HepG2 (cell line): ENCODE data around the gene HIPK2.

Experiments used
- KLF6 ChIP-seq: IDR thresholded peaks from 2 replicates; pipeline ENCODE4 v1.8.0; 2016; ENCODE audit warnings: missing biosample characterization, missing genetic modification reagents
- MEIS2 ChIP-seq: sonication (generic); formaldehyde crosslinking; IDR thresholded peaks from 2 replicates; pipeline ENCODE4 v1.9.0; 2021; ENCODE audit warnings: mild to moderate bottlenecking, missing genetic modification reagents
- POLR2AphosphoS5 ChIP-seq: IDR thresholded peaks from 2 replicates; pipeline ENCODE4 v1.6.1; 2012; ENCODE audit warnings: low read depth, low read length
- RBM39 ChIP-seq: fragments of 200-400 bp; formaldehyde crosslinking; IDR thresholded peaks from one replicate; pipeline ENCODE4 v1.6.1; 2018; ENCODE audit warnings: antibody characterized with exemption, mild to moderate bottlenecking, low read depth, low read length; ENCODE audit not compliant: poor library complexity, severe bottlenecking
- RELA ChIP-seq: sonication (generic); formaldehyde crosslinking; IDR thresholded peaks from 2 replicates; pipeline ENCODE4 v1.4.0; 2020; ENCODE audit warnings: missing genetic modification reagents
- TAF1 ChIP-seq: sonication (generic); formaldehyde crosslinking; IDR thresholded peaks from 2 replicates; pipeline ENCODE4 v1.4.0; 2020; ENCODE audit warnings: missing genetic modification reagents
- ZNF121 ChIP-seq: sonication (generic); formaldehyde crosslinking; IDR thresholded peaks from 2 replicates; pipeline ENCODE4 v1.5.0; 2020; ENCODE audit warnings: mild to moderate bottlenecking, missing genetic modification reagents
- ZNF274 ChIP-seq: sonication (generic); formaldehyde crosslinking; IDR thresholded peaks from 2 replicates; pipeline ENCODE4 v1.5.1; 2020; ENCODE audit warnings: mild to moderate bottlenecking, missing genetic modification reagents
- ZNF766 ChIP-seq: sonication (generic); formaldehyde crosslinking; IDR thresholded peaks from 2 replicates; pipeline ENCODE4 v1.5.0; 2020; ENCODE audit warnings: missing genetic modification reagents, borderline replicate concordance
- TF ChIP-seq, protein P1 (sequence below): sonication (generic); formaldehyde crosslinking; IDR thresholded peaks from 2 replicates; pipeline ENCODE4 v1.5.0; 2020; ENCODE audit warnings: mild to moderate bottlenecking, missing genetic modification reagents, moderate library complexity
- TF ChIP-seq, protein P2 (sequence below): IDR thresholded peaks from 2 replicates; pipeline ENCODE4 v1.6.1; 2016; ENCODE audit warnings: low read depth, borderline replicate concordance
- TF ChIP-seq, protein P3 (sequence below): sonication (generic); formaldehyde crosslinking; IDR thresholded peaks from 2 replicates; pipeline ENCODE4 v1.4.0; 2020; ENCODE audit warnings: missing genetic modification reagents, borderline replicate concordance

DNA sequence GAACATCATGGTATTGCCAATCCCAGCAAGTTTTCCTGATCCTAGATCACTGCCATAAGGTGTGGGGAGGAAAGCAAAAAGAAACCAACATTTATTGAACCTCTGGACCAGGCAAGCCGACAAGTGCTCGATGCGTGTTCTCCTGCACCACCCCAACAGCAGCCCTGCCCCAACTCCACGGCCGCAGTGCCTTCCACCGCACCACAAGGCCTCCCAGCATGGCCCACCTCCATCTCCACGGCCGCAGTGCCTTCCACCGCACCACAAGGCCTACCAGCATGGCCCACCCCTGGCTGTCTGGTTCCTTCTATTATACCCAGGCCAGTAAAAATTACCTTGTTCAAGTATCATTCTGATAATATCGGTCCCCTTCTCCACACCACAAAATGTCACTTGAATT is 8.7 kb downstream of the HIPK2 start:
- TF ChIP-seq ZNF766 (CRISPR knock-in tag), result no peak
- no peak for TF ChIP-seq RBM39
- TF ChIP-seq, protein P1, sequence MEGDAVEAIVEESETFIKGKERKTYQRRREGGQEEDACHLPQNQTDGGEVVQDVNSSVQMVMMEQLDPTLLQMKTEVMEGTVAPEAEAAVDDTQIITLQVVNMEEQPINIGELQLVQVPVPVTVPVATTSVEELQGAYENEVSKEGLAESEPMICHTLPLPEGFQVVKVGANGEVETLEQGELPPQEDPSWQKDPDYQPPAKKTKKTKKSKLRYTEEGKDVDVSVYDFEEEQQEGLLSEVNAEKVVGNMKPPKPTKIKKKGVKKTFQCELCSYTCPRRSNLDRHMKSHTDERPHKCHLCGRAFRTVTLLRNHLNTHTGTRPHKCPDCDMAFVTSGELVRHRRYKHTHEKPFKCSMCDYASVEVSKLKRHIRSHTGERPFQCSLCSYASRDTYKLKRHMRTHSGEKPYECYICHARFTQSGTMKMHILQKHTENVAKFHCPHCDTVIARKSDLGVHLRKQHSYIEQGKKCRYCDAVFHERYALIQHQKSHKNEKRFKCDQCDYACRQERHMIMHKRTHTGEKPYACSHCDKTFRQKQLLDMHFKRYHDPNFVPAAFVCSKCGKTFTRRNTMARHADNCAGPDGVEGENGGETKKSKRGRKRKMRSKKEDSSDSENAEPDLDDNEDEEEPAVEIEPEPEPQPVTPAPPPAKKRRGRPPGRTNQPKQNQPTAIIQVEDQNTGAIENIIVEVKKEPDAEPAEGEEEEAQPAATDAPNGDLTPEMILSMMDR, result no peak
- TF ChIP-seq, protein P2, sequence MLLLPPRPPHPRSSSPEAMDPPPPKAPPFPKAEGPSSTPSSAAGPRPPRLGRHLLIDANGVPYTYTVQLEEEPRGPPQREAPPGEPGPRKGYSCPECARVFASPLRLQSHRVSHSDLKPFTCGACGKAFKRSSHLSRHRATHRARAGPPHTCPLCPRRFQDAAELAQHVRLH (CRISPR knock-in tag), result no peak
- TF ChIP-seq, protein P3, sequence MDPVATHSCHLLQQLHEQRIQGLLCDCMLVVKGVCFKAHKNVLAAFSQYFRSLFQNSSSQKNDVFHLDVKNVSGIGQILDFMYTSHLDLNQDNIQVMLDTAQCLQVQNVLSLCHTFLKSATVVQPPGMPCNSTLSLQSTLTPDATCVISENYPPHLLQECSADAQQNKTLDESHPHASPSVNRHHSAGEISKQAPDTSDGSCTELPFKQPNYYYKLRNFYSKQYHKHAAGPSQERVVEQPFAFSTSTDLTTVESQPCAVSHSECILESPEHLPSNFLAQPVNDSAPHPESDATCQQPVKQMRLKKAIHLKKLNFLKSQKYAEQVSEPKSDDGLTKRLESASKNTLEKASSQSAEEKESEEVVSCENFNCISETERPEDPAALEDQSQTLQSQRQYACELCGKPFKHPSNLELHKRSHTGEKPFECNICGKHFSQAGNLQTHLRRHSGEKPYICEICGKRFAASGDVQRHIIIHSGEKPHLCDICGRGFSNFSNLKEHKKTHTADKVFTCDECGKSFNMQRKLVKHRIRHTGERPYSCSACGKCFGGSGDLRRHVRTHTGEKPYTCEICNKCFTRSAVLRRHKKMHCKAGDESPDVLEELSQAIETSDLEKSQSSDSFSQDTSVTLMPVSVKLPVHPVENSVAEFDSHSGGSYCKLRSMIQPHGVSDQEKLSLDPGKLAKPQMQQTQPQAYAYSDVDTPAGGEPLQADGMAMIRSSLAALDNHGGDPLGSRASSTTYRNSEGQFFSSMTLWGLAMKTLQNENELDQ, result no peak
- no peak for TF ChIP-seq TAF1
- no peak for TF ChIP-seq KLF6 (CRISPR knock-in tag)
- TF ChIP-seq RELA (CRISPR knock-in tag), result no peak
- TF ChIP-seq ZNF274 (CRISPR knock-in tag), result no peak
- TF ChIP-seq MEIS2 (CRISPR knock-in tag), result no peak
- no peak for TF ChIP-seq POLR2AphosphoS5
- no peak for TF ChIP-seq ZNF121 (CRISPR knock-in tag)
